HEK293 (cell line): ENCODE results near the gene LTBP1.

Experiments
- BCL11A ChIP-seq: fragments of 450-650 bp; formaldehyde crosslinking; IDR thresholded peaks from 2 replicates; pipeline ENCODE4 v1.5.1; 2016; ENCODE audit warnings: low read depth, missing biosample characterization, missing genetic modification characterization
- HOXC10 ChIP-seq: sonication (generic); formaldehyde crosslinking; IDR thresholded peaks from 2 replicates; pipeline ENCODE4 v1.8.1; 2023; ENCODE audit warnings: mild to moderate bottlenecking, missing genetic modification reagents
- PRDM1 ChIP-seq: fragments of 450-650 bp; formaldehyde crosslinking; IDR thresholded peaks from 2 replicates; pipeline ENCODE4; 2016; ENCODE audit warnings: missing biosample characterization, missing genetic modification characterization
- REPIN1 ChIP-seq: fragments of 450-650 bp; formaldehyde crosslinking; IDR thresholded peaks from 2 replicates; pipeline ENCODE4 v1.5.1; 2017; ENCODE audit warnings: missing biosample characterization, missing genetic modification characterization, low read depth
- SP7 ChIP-seq: fragments of 450-650 bp; formaldehyde crosslinking; IDR thresholded peaks from 2 replicates; pipeline ENCODE4 v1.5.1; 2016; ENCODE audit warnings: missing biosample characterization, missing genetic modification characterization
- ZBTB1 ChIP-seq: fragments of 450-650 bp; formaldehyde crosslinking; IDR thresholded peaks from 2 replicates; pipeline ENCODE4 v1.5.1; 2016; ENCODE audit warnings: missing biosample characterization, missing genetic modification characterization
- ZFP41 ChIP-seq: fragments of 450-650 bp; formaldehyde crosslinking; IDR thresholded peaks from 2 replicates; pipeline ENCODE4 v1.5.1; 2016; ENCODE audit warnings: missing biosample characterization, missing genetic modification characterization, borderline replicate concordance
- ZNF10 ChIP-seq: fragments of 450-650 bp; formaldehyde crosslinking; IDR thresholded peaks from 2 replicates; pipeline ENCODE4 v1.5.1; 2017; ENCODE audit warnings: missing biosample characterization, missing genetic modification characterization
- ZNF146 ChIP-seq: fragments of 450-650 bp; formaldehyde crosslinking; IDR thresholded peaks from 2 replicates; pipeline ENCODE4 v1.5.1; 2016; ENCODE audit warnings: missing biosample characterization, missing genetic modification characterization
- ZNF202 ChIP-seq: fragments of 450-650 bp; formaldehyde crosslinking; IDR thresholded peaks from 2 replicates; pipeline ENCODE4 v1.5.1; 2016; ENCODE audit warnings: missing biosample characterization, missing genetic modification characterization, borderline replicate concordance
- ZNF211 ChIP-seq: fragments of 450-650 bp; formaldehyde crosslinking; IDR thresholded peaks from 2 replicates; pipeline ENCODE4 v1.5.1; 2016; ENCODE audit warnings: low read depth, missing biosample characterization, missing genetic modification characterization
- ZNF274 ChIP-seq, 2 experiments: fragments of 200-500 bp in 1 of 2; fragments of 450-650 bp in 1 of 2; sonication (Bioruptor generic) in 1 of 2; formaldehyde crosslinking in 1 of 2; IDR thresholded peaks; 2 replicates each; pipeline versions ENCODE4 v1.5.1 to v1.6.1; 2014 to 2016; ENCODE audit warnings: borderline replicate concordance in 1 of 2, inconsistent platforms in 1 of 2, low read length in 1 of 2, missing biosample characterization in 1 of 2, missing genetic modification characterization in 1 of 2
- ZNF292 ChIP-seq: fragments of 450-650 bp; formaldehyde crosslinking; IDR thresholded peaks from 2 replicates; pipeline ENCODE4 v1.5.1; 2016; ENCODE audit warnings: low read depth, missing biosample characterization, missing genetic modification characterization, borderline replicate concordance
- ZNF404 ChIP-seq: fragments of 450-650 bp; formaldehyde crosslinking; IDR thresholded peaks from 2 replicates; pipeline ENCODE4 v1.5.1; 2017; ENCODE audit warnings: missing biosample characterization, missing genetic modification characterization
- ZNF510 ChIP-seq: fragments of 450-650 bp; formaldehyde crosslinking; IDR thresholded peaks from 2 replicates; pipeline ENCODE4 v1.5.1; 2018; ENCODE audit warnings: mild to moderate bottlenecking, missing genetic modification characterization, missing biosample characterization; ENCODE audit not compliant: insufficient replicate concordance
- ZNF560 ChIP-seq: fragments of 450-650 bp; formaldehyde crosslinking; IDR thresholded peaks from 2 replicates; pipeline ENCODE4 v1.5.1; 2017; ENCODE audit warnings: missing biosample characterization, missing genetic modification characterization, borderline replicate concordance
- ZNF600 ChIP-seq: fragments of 450-650 bp; formaldehyde crosslinking; IDR thresholded peaks from 2 replicates; pipeline ENCODE4 v1.5.1; 2016; ENCODE audit warnings: missing biosample characterization, missing genetic modification characterization
- ZNF624 ChIP-seq: fragments of 450-650 bp; formaldehyde crosslinking; IDR thresholded peaks from 2 replicates; pipeline ENCODE4 v1.5.1; 2017; ENCODE audit warnings: missing biosample characterization, missing genetic modification characterization
- ZNF629 ChIP-seq: fragments of 450-650 bp; formaldehyde crosslinking; IDR thresholded peaks from 2 replicates; pipeline ENCODE4 v1.5.1; 2017; ENCODE audit warnings: missing biosample characterization, missing genetic modification characterization
- ZNF777 ChIP-seq: fragments of 450-650 bp; formaldehyde crosslinking; IDR thresholded peaks from 2 replicates; pipeline ENCODE4 v1.5.1; 2017; ENCODE audit warnings: missing biosample characterization, missing genetic modification characterization, borderline replicate concordance
- ZSCAN23 ChIP-seq: fragments of 450-650 bp; formaldehyde crosslinking; IDR thresholded peaks from 2 replicates; pipeline ENCODE4 v1.5.1; 2016; ENCODE audit warnings: missing biosample characterization, missing genetic modification characterization
- ZXDB ChIP-seq: fragments of 450-650 bp; formaldehyde crosslinking; IDR thresholded peaks from 2 replicates; pipeline ENCODE4 v1.5.1; 2016; ENCODE audit warnings: missing biosample characterization, missing genetic modification characterization
- TF ChIP-seq, protein P1 (sequence below): fragments of 450-650 bp; formaldehyde crosslinking; IDR thresholded peaks from 2 replicates; pipeline ENCODE4 v1.5.1; 2017; ENCODE audit warnings: missing biosample characterization, missing genetic modification characterization
- TF ChIP-seq, protein P2 (sequence below): fragments of 450-650 bp; formaldehyde crosslinking; IDR thresholded peaks from 2 replicates; pipeline ENCODE4 v1.5.1; 2017; ENCODE audit warnings: missing biosample characterization, missing genetic modification characterization
- TF ChIP-seq, protein P3 (sequence below): fragments of 450-650 bp; formaldehyde crosslinking; IDR thresholded peaks from 2 replicates; pipeline ENCODE4 v1.5.1; 2016; ENCODE audit warnings: missing biosample characterization, missing genetic modification characterization
- TF ChIP-seq, protein P4 (sequence below): fragments of 450-650 bp; formaldehyde crosslinking; IDR thresholded peaks from 2 replicates; pipeline ENCODE4 v1.5.0; 2017; ENCODE audit warnings: missing biosample characterization, missing genetic modification characterization, borderline replicate concordance
- TF ChIP-seq, protein P5 (sequence below): fragments of 450-650 bp; formaldehyde crosslinking; IDR thresholded peaks from 2 replicates; pipeline ENCODE4 v1.5.1; 2017; ENCODE audit warnings: missing biosample characterization, mild to moderate bottlenecking, missing genetic modification characterization, moderate library complexity
- TF ChIP-seq, protein P6 (sequence below): fragments of 450-650 bp; formaldehyde crosslinking; IDR thresholded peaks from 2 replicates; pipeline ENCODE4 v1.5.1; 2016; ENCODE audit warnings: missing biosample characterization, missing genetic modification characterization

Gene LTBP1

DNA sequence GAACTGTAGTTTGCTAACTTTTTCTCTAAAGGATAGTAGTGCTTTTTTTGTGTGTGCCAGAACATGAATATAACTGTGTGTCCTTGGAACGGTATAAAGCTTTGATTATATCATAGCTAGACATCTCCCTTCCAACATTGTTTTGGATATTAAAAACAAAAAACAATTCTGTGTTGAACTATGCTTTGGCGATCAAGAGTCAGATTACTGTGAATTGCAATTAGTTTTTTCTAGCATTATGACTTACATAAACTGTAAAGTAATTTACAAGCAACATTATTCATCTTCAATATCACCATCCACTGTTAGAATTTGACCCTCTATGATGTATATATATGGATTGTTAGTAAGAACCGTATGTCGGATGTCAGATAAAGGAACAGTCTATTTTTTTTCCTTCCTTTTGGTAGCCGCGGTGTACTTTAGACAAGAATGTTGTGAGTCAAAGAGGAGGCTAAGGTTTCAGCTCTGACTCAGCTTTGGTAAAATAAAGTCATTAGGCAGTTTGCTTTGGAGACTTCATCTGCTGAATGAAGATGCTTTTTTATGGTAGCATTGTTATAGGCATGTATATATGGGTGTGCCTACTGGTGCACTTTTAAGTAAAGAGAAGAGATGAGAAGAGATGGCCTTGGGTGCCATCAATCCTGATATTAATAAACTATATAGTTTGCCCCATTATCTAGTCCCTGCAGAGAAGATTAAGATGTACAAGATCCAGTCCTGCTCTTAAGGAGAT lies 76.4 kb downstream of the LTBP1 start (continued):
- peak; percentile 89 for TF ChIP-seq ZNF146
- TF ChIP-seq ZNF777 (tag by site-specific recombination): no peak
- no peak for TF ChIP-seq HOXC10 (CRISPR knock-in tag)
- no peak for TF ChIP-seq ZFP41 (tag by site-specific recombination)
- no peak for TF ChIP-seq ZNF292 (tag by site-specific recombination)
- TF ChIP-seq ZNF510 (tag by site-specific recombination): no peak
- peak; percentile 58; the same call in 1 of the 2 replicates for TF ChIP-seq ZNF629
- peak; percentile 62 for TF ChIP-seq ZNF10
- TF ChIP-seq, protein P1, sequence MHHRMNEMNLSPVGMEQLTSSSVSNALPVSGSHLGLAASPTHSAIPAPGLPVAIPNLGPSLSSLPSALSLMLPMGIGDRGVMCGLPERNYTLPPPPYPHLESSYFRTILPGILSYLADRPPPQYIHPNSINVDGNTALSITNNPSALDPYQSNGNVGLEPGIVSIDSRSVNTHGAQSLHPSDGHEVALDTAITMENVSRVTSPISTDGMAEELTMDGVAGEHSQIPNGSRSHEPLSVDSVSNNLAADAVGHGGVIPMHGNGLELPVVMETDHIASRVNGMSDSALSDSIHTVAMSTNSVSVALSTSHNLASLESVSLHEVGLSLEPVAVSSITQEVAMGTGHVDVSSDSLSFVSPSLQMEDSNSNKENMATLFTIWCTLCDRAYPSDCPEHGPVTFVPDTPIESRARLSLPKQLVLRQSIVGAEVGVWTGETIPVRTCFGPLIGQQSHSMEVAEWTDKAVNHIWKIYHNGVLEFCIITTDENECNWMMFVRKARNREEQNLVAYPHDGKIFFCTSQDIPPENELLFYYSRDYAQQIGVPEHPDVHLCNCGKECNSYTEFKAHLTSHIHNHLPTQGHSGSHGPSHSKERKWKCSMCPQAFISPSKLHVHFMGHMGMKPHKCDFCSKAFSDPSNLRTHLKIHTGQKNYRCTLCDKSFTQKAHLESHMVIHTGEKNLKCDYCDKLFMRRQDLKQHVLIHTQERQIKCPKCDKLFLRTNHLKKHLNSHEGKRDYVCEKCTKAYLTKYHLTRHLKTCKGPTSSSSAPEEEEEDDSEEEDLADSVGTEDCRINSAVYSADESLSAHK (tag by site-specific recombination): no peak
- TF ChIP-seq, protein P2, sequence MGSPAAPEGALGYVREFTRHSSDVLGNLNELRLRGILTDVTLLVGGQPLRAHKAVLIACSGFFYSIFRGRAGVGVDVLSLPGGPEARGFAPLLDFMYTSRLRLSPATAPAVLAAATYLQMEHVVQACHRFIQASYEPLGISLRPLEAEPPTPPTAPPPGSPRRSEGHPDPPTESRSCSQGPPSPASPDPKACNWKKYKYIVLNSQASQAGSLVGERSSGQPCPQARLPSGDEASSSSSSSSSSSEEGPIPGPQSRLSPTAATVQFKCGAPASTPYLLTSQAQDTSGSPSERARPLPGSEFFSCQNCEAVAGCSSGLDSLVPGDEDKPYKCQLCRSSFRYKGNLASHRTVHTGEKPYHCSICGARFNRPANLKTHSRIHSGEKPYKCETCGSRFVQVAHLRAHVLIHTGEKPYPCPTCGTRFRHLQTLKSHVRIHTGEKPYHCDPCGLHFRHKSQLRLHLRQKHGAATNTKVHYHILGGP: no peak
- TF ChIP-seq ZXDB: no peak
- no peak for TF ChIP-seq ZBTB1 (tag by site-specific recombination)
- TF ChIP-seq BCL11A (tag by site-specific recombination): no peak
- TF ChIP-seq ZNF202 (tag by site-specific recombination): no peak
- TF ChIP-seq ZNF600 (tag by site-specific recombination): peak; percentile 76
- no peak for TF ChIP-seq ZNF560
- no peak for TF ChIP-seq ZSCAN23 (tag by site-specific recombination)
- TF ChIP-seq, protein P3, sequence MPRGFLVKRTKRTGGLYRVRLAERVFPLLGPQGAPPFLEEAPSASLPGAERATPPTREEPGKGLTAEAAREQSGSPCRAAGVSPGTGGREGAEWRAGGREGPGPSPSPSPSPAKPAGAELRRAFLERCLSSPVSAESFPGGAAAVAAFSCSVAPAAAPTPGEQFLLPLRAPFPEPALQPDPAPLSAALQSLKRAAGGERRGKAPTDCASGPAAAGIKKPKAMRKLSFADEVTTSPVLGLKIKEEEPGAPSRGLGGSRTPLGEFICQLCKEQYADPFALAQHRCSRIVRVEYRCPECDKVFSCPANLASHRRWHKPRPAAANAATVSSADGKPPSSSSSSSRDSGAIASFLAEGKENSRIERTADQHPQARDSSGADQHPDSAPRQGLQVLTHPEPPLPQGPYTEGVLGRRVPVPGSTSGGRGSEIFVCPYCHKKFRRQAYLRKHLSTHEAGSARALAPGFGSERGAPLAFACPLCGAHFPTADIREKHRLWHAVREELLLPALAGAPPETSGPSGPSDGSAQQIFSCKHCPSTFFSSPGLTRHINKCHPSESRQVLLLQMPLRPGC: peak; percentile 74
- TF ChIP-seq PRDM1 (tag by site-specific recombination): no peak
- no peak for TF ChIP-seq ZNF624 (tag by site-specific recombination)
- TF ChIP-seq, protein P4, sequence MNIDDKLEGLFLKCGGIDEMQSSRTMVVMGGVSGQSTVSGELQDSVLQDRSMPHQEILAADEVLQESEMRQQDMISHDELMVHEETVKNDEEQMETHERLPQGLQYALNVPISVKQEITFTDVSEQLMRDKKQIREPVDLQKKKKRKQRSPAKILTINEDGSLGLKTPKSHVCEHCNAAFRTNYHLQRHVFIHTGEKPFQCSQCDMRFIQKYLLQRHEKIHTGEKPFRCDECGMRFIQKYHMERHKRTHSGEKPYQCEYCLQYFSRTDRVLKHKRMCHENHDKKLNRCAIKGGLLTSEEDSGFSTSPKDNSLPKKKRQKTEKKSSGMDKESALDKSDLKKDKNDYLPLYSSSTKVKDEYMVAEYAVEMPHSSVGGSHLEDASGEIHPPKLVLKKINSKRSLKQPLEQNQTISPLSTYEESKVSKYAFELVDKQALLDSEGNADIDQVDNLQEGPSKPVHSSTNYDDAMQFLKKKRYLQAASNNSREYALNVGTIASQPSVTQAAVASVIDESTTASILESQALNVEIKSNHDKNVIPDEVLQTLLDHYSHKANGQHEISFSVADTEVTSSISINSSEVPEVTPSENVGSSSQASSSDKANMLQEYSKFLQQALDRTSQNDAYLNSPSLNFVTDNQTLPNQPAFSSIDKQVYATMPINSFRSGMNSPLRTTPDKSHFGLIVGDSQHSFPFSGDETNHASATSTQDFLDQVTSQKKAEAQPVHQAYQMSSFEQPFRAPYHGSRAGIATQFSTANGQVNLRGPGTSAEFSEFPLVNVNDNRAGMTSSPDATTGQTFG (tag by site-specific recombination): no peak
- TF ChIP-seq, protein P5, sequence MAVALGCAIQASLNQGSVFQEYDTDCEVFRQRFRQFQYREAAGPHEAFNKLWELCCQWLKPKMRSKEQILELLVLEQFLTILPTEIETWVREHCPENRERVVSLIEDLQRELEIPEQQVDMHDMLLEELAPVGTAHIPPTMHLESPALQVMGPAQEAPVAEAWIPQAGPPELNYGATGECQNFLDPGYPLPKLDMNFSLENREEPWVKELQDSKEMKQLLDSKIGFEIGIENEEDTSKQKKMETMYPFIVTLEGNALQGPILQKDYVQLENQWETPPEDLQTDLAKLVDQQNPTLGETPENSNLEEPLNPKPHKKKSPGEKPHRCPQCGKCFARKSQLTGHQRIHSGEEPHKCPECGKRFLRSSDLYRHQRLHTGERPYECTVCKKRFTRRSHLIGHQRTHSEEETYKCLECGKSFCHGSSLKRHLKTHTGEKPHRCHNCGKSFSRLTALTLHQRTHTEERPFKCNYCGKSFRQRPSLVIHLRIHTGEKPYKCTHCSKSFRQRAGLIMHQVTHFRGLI (tag by site-specific recombination): no peak
- TF ChIP-seq ZNF211: no peak
- TF ChIP-seq, protein P6, sequence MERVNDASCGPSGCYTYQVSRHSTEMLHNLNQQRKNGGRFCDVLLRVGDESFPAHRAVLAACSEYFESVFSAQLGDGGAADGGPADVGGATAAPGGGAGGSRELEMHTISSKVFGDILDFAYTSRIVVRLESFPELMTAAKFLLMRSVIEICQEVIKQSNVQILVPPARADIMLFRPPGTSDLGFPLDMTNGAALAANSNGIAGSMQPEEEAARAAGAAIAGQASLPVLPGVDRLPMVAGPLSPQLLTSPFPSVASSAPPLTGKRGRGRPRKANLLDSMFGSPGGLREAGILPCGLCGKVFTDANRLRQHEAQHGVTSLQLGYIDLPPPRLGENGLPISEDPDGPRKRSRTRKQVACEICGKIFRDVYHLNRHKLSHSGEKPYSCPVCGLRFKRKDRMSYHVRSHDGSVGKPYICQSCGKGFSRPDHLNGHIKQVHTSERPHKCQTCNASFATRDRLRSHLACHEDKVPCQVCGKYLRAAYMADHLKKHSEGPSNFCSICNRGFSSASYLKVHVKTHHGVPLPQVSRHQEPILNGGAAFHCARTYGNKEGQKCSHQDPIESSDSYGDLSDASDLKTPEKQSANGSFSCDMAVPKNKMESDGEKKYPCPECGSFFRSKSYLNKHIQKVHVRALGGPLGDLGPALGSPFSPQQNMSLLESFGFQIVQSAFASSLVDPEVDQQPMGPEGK (tag by site-specific recombination): no peak
- TF ChIP-seq REPIN1: no peak
- no peak for TF ChIP-seq ZNF274 (IDR thresholded peaks at IDR 0.05; ENCODE audit: low read length)
- no peak for TF ChIP-seq ZNF274 (tag by site-specific recombination; IDR thresholded peaks at IDR 0.05; ENCODE audit: borderline replicate concordance)
- TF ChIP-seq ZNF404: no peak
- peak; percentile 34; the same call in 1 of the 2 replicates for TF ChIP-seq SP7
